Nephron (organoid): ENCODE results near the gene LCOR.

Experiments
- H3K27ac Mint-ChIP-seq, 3 experiments: 2 replicates each; pipeline ENCODE4 v1.8.0; 2020; ENCODE audit warnings: mixed read lengths in 3 of 3, mild to moderate bottlenecking in 2 of 3, moderate library complexity in 1 of 3
- H3K27me3 Mint-ChIP-seq: 2 replicates; pipeline ENCODE4 v1.8.0; 2021; ENCODE audit warnings: low read depth, mild to moderate bottlenecking, moderate library complexity, mixed read lengths
- H3K36me3 Mint-ChIP-seq: 2 replicates; pipeline ENCODE4 v1.8.0; 2020; ENCODE audit warnings: low read depth, mixed read lengths
- H3K4me1 Mint-ChIP-seq: 2 replicates; pipeline ENCODE4 v1.8.0; 2020; ENCODE audit warnings: mixed read lengths
- H3K4me3 Mint-ChIP-seq, 3 experiments: 2 replicates each; pipeline ENCODE4 v1.8.0; 2020; ENCODE audit warnings: mild to moderate bottlenecking in 3 of 3, mixed read lengths in 3 of 3, moderate library complexity in 2 of 3
- H3K9me3 Mint-ChIP-seq: 2 replicates; pipeline ENCODE4 v1.8.0; 2020; ENCODE audit warnings: mixed read lengths
- CTCF ChIP-seq, 3 experiments: fragments of 200-600 bp; sonication (generic); IDR thresholded peaks; one replicate each; pipeline ENCODE4 v1.5.0; 2021; ENCODE audit warnings: antibody characterized with exemption in 3 of 3; ENCODE audit not compliant: unreplicated experiment in 3 of 3

The LCOR gene

GRCh38 chr10:96860631-96861277, 28.7 kb downstream of the LCOR start:
- Mint-ChIP-seq H3K36me3 (peaks cover 33% of the 10 kb centered on the region), H3K27me3 (no peaks in the 10 kb centered on the region), H3K4me1 (peaks cover 29% of the 10 kb centered on the region), H3K9me3 (no peaks in the 10 kb centered on the region), H3K27ac (peak overlapping the region in 1 of 3 experiments; percentile 11), H3K4me3 (no peak overlapping the region)
- no peak for TF ChIP-seq CTCF (IDR thresholded peaks at IDR 0.05; ENCODE audit: unreplicated experiment in 3 of 3)

GRCh38 chr10:96863922-96864543, 31.9 kb downstream of the LCOR start:
- H3K4me1 Mint-ChIP-seq, result peaks cover 14% of the 10 kb centered on the region
- H3K9me3 Mint-ChIP-seq, result no peaks in the 10 kb centered on the region
- no peak overlapping the region for H3K4me3 Mint-ChIP-seq
- peak overlapping the region; percentile 1 to 83 (median 22) for H3K27ac Mint-ChIP-seq
- H3K27me3 Mint-ChIP-seq, result no peaks in the 10 kb centered on the region
- no peak for TF ChIP-seq CTCF (IDR thresholded peaks at IDR 0.05; ENCODE audit: unreplicated experiment in 3 of 3)
- peaks cover 36% of the 10 kb centered on the region for H3K36me3 Mint-ChIP-seq

- no peaks in the 10 kb centered on the region for H3K4me1 Mint-ChIP-seq
- no peaks in the 10 kb centered on the region for H3K27me3 Mint-ChIP-seq
- no peak overlapping the region for H3K4me3 Mint-ChIP-seq
- no peak overlapping the region for H3K27ac Mint-ChIP-seq
- TF ChIP-seq CTCF (IDR thresholded peaks at IDR 0.05; ENCODE audit: unreplicated experiment in 3 of 3), result no peak
- H3K36me3 Mint-ChIP-seq, result peaks cover 15% of the 10 kb centered on the region
- H3K9me3 Mint-ChIP-seq, result no peaks in the 10 kb centered on the region
Observed at GRCh38 chr10:96873086-96873485, 41.0 kb downstream of the LCOR start.

- no peaks in the 10 kb centered on the region for H3K4me1 Mint-ChIP-seq
- H3K4me3 Mint-ChIP-seq, result no peak overlapping the region
- peak overlapping the region in 1 of 3 experiments; percentile 46 for H3K27ac Mint-ChIP-seq
- H3K36me3 Mint-ChIP-seq, result peaks cover 15% of the 10 kb centered on the region
- no peaks in the 10 kb centered on the region for H3K27me3 Mint-ChIP-seq
- no peak for TF ChIP-seq CTCF (IDR thresholded peaks at IDR 0.05; ENCODE audit: unreplicated experiment in 3 of 3)
- no peaks in the 10 kb centered on the region for H3K9me3 Mint-ChIP-seq
Observed at GRCh38 chr10:96873756-96874467, 41.8 kb downstream of the LCOR start.

GRCh38 chr10:96878057-96878456, 46.0 kb downstream of the LCOR start:
- no peak for TF ChIP-seq CTCF (IDR thresholded peaks at IDR 0.05; ENCODE audit: unreplicated experiment in 3 of 3)
- Mint-ChIP-seq H3K27ac (no peak overlapping the region), H3K9me3 (no peaks in the 10 kb centered on the region), H3K4me1 (no peaks in the 10 kb centered on the region), H3K27me3 (no peaks in the 10 kb centered on the region), H3K36me3 (peaks cover 22% of the 10 kb centered on the region), H3K4me3 (no peak overlapping the region)
